ENCODE measurements around the gene KCNN4.

GRCh38 chr19:43748205-43748594 lies 32.6 kb downstream of the KCNN4 start:
- TF ChIP-seq POLR2A (IDR thresholded peaks at IDR 0.05; ENCODE audit: low read depth, low read length) (no peak), EZH2 (IDR thresholded peaks at IDR 0.05; ENCODE audit: borderline replicate concordance, control insufficient read depth, low read depth, low read length) (no peak), EP300 (IDR thresholded peaks at IDR 0.05; ENCODE audit: borderline replicate concordance in 1 of 2, control insufficient read depth in 1 of 2, low read depth in 2 of 2, low read length in 2 of 2) (no peak), CBX5 (IDR thresholded peaks at IDR 0.05; ENCODE audit: low read depth) (no peak), SUZ12 (IDR thresholded peaks at IDR 0.05; ENCODE audit: unreplicated experiment) (no peak)
